GM19193 (cell line): Measurements from ENCODE around the gene PDS5A.

Experiments used
- POLR2A ChIP-seq: IDR thresholded peaks from 4 replicates; pipeline ENCODE4 v1.6.1; 2011; ENCODE audit not compliant: insufficient read depth, insufficient read length; ENCODE audit errors: extremely low read depth

PDS5A gene

GRCh38 chr4:39970671-39971640 lies 6.8 kb downstream of the PDS5A start:
- TF ChIP-seq POLR2A = no peak

GRCh38 chr4:39963656-39964055 lies 14.1 kb downstream of the PDS5A start:
- TF ChIP-seq POLR2A = no peak

GRCh38 chr4:39961311-39961877 lies 16.3 kb downstream of the PDS5A start:
- TF ChIP-seq POLR2A = no peak

- TF ChIP-seq POLR2A = no peak
Measured at GRCh38 chr4:39950861-39951481, 26.7 kb downstream of the PDS5A start.

GRCh38 chr4:39947963-39948362 lies 29.7 kb downstream of the PDS5A start:
- no peak for TF ChIP-seq POLR2A

GRCh38 chr4:39947417-39947816 lies 30.3 kb downstream of the PDS5A start:
- no peak for TF ChIP-seq POLR2A

- TF ChIP-seq POLR2A = no peak
Measured at GRCh38 chr4:39942507-39942906, 35.2 kb downstream of the PDS5A start.

GRCh38 chr4:39941682-39942217 lies 36.0 kb downstream of the PDS5A start:
- TF ChIP-seq POLR2A = no peak

GRCh38 chr4:39937683-39938268 lies 39.9 kb downstream of the PDS5A start:
- no peak for TF ChIP-seq POLR2A

- TF ChIP-seq POLR2A = no peak
Measured at GRCh38 chr4:39936565-39937418, 40.9 kb downstream of the PDS5A start.

GRCh38 chr4:39933671-39934590 lies 43.8 kb downstream of the PDS5A start:
- TF ChIP-seq POLR2A = no peak

GRCh38 chr4:39932776-39933402 lies 44.8 kb downstream of the PDS5A start:
- no peak for TF ChIP-seq POLR2A

GRCh38 chr4:39931441-39931901 lies 46.2 kb downstream of the PDS5A start:
- no peak for TF ChIP-seq POLR2A

- no peak for TF ChIP-seq POLR2A
Measured at GRCh38 chr4:39928538-39928937, 49.2 kb downstream of the PDS5A start.
